ENCODE measurements around the gene TMEM9. TPM values are rescaled to one million over a fixed set of nuclear protein-coding genes. Genes with fewer than 3 reads are reported as not detected.

The TMEM9 gene
- total and polyA plus RNA-seq, 8 donors, result 21.7 to 53.8 (median 48.0) TPM

GRCh38 chr1:201153474-201154388 is 543 bp downstream of the TMEM9 start:
- DNase-seq, result no peak
- intact Hi-C loops (cut with DNase I; ENCODE audit: low total_unique reads), result no loop called here
- peaks cover 6 to 31% (median 25%) of the 10 kb centered on the region in 4 donors for H3K36me3 ChIP-seq
- WGBS, 5 donors, result 1 to 9% (median 2%) methylated on average over 7 to 37 of the region's 37 CpGs
- peaks cover 14 to 32% (median 23%) of the 10 kb centered on the region in 4 donors for H3K4me1 ChIP-seq
- TF ChIP-seq POLR2AphosphoS5 (IDR thresholded peaks at IDR 0.05) (no peak), POLR2A (IDR thresholded peaks at IDR 0.05) (no peak), EP300 (IDR thresholded peaks at IDR 0.05) (no peak), CTCF (IDR thresholded peaks at IDR 0.05) (no peak)
- H3K27ac ChIP-seq, result peak overlapping the region; percentile 47 to 84 (median 77)
- H3K4me3 ChIP-seq, result peak overlapping the region; percentile 73 to 84 (median 78)
- no peaks in the 10 kb centered on the region for H3K27me3 ChIP-seq
- no peaks in the 10 kb centered on the region for H3K9me3 ChIP-seq

GRCh38 chr1:201149400-201149799 is 4.9 kb downstream of the TMEM9 start:
- no peak overlapping the region for H3K4me3 ChIP-seq
- intact Hi-C loops (cut with DNase I; ENCODE audit: low total_unique reads), result no loop called here
- H3K9me3 ChIP-seq, result no peaks in the 10 kb centered on the region
- peak in 1 of 2 donors; percentile 64 for DNase-seq
- H3K27ac ChIP-seq, result no peak overlapping the region
- H3K27me3 ChIP-seq, result no peaks in the 10 kb centered on the region
- WGBS, 5 donors, result 64 to 75% (median 75%) methylated on average over 4 of the region's 4 CpGs
- TF ChIP-seq CTCF (IDR thresholded peaks at IDR 0.05) (peak in 3 of 7 experiments; percentile 21 to 55 (median 40)), POLR2AphosphoS5 (IDR thresholded peaks at IDR 0.05) (no peak)
- peaks cover 10 to 27% (median 18%) of the 10 kb centered on the region in 4 donors for H3K4me1 ChIP-seq
- H3K36me3 ChIP-seq, result peaks cover 39 to 74% (median 68%) of the 10 kb centered on the region in 4 donors

DNA sequence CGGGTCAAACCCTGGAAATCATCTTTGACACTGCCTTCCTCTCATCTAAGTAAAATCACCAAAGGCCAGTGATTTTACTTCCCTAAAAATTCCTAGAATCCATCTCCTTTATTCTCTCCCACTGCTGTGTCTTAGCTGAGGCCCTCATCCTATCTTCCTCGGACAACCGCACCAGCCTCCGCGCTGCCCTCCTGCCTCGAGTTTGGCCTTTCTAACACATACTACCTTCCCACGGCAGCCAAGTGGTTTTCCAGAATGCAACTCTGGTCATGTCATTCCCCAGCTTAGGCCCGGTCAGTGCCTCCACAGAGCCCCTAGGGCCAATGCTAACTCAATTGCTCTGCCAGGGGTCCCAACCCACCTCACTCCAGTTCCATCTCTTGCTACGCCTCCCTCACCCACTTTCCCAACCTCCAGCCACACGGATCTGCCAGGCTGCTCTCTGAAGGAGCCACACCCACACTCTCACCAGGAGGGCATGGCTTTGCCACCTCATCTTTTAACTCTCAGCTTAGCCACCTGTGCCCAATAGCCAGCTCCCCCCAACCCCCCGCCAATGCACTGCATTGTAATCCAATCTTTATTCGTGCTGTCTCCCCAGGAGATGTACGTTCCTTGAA is 6.8 kb downstream of the TMEM9 start:
- Histone ChIP-seq H3K27ac (no peak overlapping the region), H3K9me3 (no peaks in the 10 kb centered on the region), H3K27me3 (no peaks in the 10 kb centered on the region), H3K36me3 (peaks cover 53 to 93% (median 87%) of the 10 kb centered on the region in 4 donors), H3K4me1 (peaks cover 0 to 13% (median 6%) of the 10 kb centered on the region in 4 donors), H3K4me3 (no peak overlapping the region)
- no peak for DNase-seq
- WGBS, 5 donors, result 81 to 92% (median 89%) methylated on average over 12 to 13 of the region's 13 CpGs
- TF ChIP-seq CTCF (IDR thresholded peaks at IDR 0.05) (no peak), EP300 (IDR thresholded peaks at IDR 0.05) (no peak), POLR2AphosphoS5 (IDR thresholded peaks at IDR 0.05) (no peak), POLR2A (IDR thresholded peaks at IDR 0.05) (no peak)
- intact Hi-C loops (cut with DNase I; ENCODE audit: low total_unique reads), result no loop called here

DNA sequence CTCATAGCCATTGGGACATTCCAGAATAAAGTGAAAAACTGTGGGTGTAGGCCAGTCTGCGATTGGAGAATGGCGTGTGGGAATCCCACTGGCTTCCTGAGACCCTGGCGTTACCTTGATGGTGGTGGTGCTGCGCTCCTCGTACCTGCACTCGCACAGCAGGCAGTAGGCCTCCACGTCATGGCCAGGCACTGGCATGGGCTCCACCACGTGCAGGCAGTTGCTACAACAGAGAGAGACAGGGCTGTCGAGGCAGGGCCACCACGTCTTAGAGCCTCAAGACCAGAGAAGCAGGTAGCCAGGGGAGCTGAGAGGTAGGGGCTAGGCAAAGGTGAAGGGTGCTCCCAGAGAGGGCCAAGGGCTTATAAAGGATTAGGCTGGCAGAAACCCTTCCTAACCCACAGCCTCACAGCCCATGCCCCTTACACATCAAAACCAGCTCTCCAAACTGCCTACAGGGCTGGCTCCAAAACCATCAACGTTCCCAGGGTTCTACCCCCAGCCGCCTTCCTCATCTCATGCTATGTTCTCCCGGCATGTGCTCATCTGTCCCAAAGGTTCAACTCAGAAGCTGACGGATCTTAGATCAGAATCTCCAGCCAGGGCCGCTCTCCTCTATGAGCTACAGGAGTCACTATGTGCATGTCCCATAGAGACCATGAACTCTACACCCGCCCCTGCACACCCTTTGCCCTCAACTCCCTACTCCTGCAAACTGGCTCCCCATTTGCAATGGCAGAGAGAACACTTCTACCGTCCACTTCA is 7.5 kb downstream of the TMEM9 start:
- Histone ChIP-seq H3K27ac (no peak overlapping the region), H3K4me1 (peaks cover 0 to 9% (median 3%) of the 10 kb centered on the region in 4 donors), H3K9me3 (no peaks in the 10 kb centered on the region), H3K4me3 (no peak overlapping the region), H3K36me3 (peaks cover 57 to 98% (median 93%) of the 10 kb centered on the region in 4 donors), H3K27me3 (no peaks in the 10 kb centered on the region)
- intact Hi-C loops (cut with DNase I; ENCODE audit: low total_unique reads), result no loop called here
- 90 to 95% (median 91%) methylated on average over 16 to 17 of the region's 17 CpGs for WGBS, 5 donors
- TF ChIP-seq POLR2A (IDR thresholded peaks at IDR 0.05) (no peak), CTCF (IDR thresholded peaks at IDR 0.05) (no peak), POLR2AphosphoS5 (IDR thresholded peaks at IDR 0.05) (no peak), EP300 (IDR thresholded peaks at IDR 0.05) (no peak)
- DNase-seq, result no peak

Data from stomach (tissue), 9 donors.